ENCODE measurements around the gene BSG. TPM values are rescaled to one million over a fixed set of nuclear protein-coding genes. Genes with fewer than 3 reads are reported as not detected.
A peak's percentile ranks its signal among the peaks of the same experiment; 100 is the strongest.

BSG gene
- total and polyA plus RNA-seq, 8 donors, result 259 to 457 (median 328) TPM

DNA sequence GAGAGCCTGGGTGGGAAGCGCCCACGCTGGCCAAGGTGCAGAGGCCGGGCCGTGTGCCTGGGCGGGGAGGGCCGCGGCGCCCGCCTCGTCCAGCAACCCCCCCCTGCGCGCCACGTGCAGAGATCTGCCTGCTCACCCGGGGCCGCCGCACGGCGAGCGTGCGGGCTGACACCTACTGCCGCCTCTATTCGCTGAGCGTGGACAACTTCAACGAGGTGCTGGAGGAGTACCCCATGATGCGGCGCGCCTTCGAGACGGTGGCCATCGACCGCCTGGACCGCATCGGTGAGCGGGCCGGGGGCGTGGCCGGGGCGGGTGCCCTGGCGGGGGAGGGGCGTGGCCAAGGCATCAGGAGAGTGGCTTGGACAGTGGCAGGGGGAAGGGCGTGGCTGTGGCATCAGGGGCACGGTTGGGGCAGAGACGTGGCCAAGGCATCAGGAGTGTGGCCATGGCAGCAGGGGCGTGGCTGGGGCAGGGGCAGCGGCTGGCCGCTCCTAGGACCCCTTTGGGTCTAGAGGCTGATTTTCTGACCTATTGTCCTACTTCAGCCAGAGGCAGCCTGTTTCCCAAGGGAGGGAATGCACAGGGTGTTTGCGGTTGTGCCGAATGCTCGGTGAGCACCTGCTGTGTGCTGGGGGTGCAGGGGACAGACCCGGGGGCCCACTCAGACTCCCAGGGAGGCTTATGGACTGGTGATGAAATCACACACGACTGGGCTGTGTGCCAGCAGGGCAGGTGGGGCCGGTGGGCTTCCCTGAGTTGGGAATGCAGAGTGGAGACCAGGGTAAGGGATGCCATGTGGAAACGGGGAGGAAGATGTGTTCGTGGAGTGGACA lies 41.6 kb downstream of the BSG start:
- no peak overlapping the region for H3K27ac ChIP-seq
- intact Hi-C loops (cut with DNase I), result no loop called here
- no peak for ATAC-seq
- no peak for DNase-seq
- TF ChIP-seq, protein P1, sequence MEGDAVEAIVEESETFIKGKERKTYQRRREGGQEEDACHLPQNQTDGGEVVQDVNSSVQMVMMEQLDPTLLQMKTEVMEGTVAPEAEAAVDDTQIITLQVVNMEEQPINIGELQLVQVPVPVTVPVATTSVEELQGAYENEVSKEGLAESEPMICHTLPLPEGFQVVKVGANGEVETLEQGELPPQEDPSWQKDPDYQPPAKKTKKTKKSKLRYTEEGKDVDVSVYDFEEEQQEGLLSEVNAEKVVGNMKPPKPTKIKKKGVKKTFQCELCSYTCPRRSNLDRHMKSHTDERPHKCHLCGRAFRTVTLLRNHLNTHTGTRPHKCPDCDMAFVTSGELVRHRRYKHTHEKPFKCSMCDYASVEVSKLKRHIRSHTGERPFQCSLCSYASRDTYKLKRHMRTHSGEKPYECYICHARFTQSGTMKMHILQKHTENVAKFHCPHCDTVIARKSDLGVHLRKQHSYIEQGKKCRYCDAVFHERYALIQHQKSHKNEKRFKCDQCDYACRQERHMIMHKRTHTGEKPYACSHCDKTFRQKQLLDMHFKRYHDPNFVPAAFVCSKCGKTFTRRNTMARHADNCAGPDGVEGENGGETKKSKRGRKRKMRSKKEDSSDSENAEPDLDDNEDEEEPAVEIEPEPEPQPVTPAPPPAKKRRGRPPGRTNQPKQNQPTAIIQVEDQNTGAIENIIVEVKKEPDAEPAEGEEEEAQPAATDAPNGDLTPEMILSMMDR (IDR thresholded peaks at IDR 0.05), result no peak
- H3K27me3 ChIP-seq, result peaks cover 0 to 56% of the 10 kb centered on the region in 2 donors
- no peaks in the 10 kb centered on the region for H3K9me3 ChIP-seq
- peaks cover 0 to 23% of the 10 kb centered on the region in 2 donors for H3K36me3 ChIP-seq
- peaks cover 6 to 29% of the 10 kb centered on the region in 2 donors for H3K4me1 ChIP-seq
- no peak overlapping the region for H3K4me3 ChIP-seq

DNA sequence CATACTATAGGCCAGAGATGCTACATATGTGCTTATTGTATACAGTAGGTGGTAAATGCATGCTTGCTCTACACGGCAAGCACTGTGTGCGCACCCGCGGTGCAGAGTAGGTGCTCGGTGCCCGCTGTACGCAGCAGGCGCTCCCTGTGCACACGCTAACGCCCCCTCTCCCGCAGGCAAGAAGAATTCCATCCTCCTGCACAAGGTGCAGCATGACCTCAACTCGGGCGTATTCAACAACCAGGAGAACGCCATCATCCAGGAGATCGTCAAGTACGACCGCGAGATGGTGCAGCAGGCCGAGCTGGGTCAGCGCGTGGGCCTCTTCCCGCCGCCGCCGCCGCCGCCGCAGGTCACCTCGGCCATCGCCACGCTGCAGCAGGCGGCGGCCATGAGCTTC lies 43.2 kb downstream of the BSG start:
- DNase-seq (no peak), ATAC-seq (peak; percentile 38)
- Histone ChIP-seq H3K9me3 (no peaks in the 10 kb centered on the region), H3K4me1 (peaks cover 0 to 14% of the 10 kb centered on the region in 2 donors), H3K27me3 (peaks cover 0 to 40% of the 10 kb centered on the region in 2 donors), H3K36me3 (peaks cover 0 to 40% of the 10 kb centered on the region in 2 donors), H3K27ac (no peak overlapping the region), H3K4me3 (no peak overlapping the region)
- intact Hi-C loops (cut with DNase I), result no loop called here
- TF ChIP-seq, protein P1 (IDR thresholded peaks at IDR 0.05), result no peak

DNA sequence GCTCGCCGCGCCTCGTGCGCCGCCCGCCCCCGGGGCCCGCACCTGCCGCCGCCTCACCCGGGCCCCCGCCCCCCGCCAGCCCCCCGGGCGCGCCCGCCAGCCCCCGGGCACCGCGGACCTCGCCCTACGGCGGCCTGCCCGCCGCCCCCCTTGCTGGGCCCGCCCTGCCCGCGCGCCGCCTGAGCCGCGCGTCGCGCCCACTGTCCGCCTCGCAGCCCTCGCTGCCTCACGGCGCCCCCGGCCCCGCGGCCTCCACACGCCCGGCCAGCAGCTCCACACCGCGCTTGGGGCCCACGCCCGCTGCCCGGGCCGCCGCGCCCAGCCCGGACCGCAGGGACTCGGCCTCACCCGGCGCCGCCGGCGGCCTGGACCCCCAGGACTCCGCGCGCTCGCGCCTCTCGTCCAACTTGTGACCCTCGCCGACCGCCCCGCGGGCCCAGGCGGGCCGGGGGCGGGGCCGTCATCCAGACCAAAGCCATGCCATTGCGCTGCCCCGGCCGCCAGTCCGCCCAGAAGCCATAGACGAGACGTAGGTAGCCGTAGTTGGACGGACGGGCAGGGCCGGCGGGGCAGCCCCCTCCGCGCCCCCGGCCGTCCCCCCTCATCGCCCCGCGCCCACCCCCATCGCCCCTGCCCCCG lies 43.8 kb downstream of the BSG start:
- Histone ChIP-seq H3K36me3 (peaks cover 0 to 45% of the 10 kb centered on the region in 2 donors), H3K27me3 (peaks cover 0 to 35% of the 10 kb centered on the region in 2 donors), H3K27ac (no peak overlapping the region), H3K9me3 (no peaks in the 10 kb centered on the region), H3K4me1 (peaks cover 0 to 8% of the 10 kb centered on the region in 2 donors), H3K4me3 (no peak overlapping the region)
- DNase-seq (no peak), ATAC-seq (no peak)
- intact Hi-C loops (cut with DNase I), result no loop called here
- TF ChIP-seq, protein P1 (IDR thresholded peaks at IDR 0.05), result no peak

DNA sequence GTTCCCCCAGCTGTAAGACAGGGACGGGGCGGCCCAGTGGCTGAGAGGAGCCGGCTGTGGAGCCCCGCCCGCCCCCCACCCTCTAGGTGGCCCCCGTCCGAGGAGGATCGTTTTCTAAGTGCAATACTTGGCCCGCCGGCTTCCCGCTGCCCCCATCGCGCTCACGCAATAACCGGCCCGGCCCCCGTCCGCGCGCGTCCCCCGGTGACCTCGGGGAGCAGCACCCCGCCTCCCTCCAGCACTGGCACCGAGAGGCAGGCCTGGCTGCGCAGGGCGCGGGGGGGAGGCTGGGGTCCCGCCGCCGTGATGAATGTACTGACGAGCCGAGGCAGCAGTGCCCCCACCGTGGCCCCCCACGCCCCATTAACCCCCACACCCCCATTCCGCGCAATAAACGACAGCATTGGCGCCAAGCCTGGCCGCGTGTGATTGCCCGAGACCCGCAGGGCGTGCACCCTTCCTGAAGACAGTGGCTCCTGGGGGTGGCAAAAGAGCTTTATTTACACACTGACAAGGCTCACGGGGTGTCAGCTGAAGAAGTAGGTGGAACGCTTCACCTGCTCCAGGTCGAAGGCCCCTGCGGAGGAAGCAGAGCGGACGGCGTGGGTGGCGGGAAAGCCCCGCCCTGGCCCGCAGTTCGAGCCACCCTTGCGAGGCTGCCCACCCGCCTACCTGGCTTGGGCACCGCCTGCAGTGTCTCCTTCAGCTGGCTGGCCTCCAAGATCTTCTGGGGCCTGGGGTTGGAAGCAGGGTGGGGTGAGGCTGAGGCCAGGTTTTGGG lies 44.5 kb downstream of the BSG start:
- TF ChIP-seq, protein P1 (IDR thresholded peaks at IDR 0.05), result no peak
- DNase-seq (no peak), ATAC-seq (no peak)
- H3K4me3 ChIP-seq, result no peak overlapping the region
- intact Hi-C loops (cut with DNase I), result no loop called here
- peaks cover 0 to 4% of the 10 kb centered on the region in 2 donors for H3K4me1 ChIP-seq
- peaks cover 0 to 53% of the 10 kb centered on the region in 2 donors for H3K36me3 ChIP-seq
- peaks cover 0 to 32% of the 10 kb centered on the region in 2 donors for H3K27me3 ChIP-seq
- no peak overlapping the region for H3K27ac ChIP-seq
- H3K9me3 ChIP-seq, result no peaks in the 10 kb centered on the region
